Testis (tissue), 3 donors: Measurements from ENCODE around the gene GRIN2D. TPM values are rescaled to one million over a fixed set of nuclear protein-coding genes. Genes with fewer than 3 reads are reported as not detected.

Experiments used
- DNase-seq: peaks from one replicate; pipeline ENCODE4 v3.0.0-alpha.2; 2019
- H3K27ac ChIP-seq, 2 donors: fragments of 200-600 bp; sonication (generic); one replicate each; pipeline ENCODE4 v1.5.1; 2019
- H3K27me3 ChIP-seq: fragments of 200-600 bp; sonication (generic); one replicate; pipeline ENCODE4 v1.5.1; 2019
- H3K36me3 ChIP-seq: fragments of 200-600 bp; sonication (generic); one replicate; pipeline ENCODE4 v1.5.1; 2017; ENCODE audit warnings: low read depth; ENCODE audit errors: missing control alignments
- H3K4me1 ChIP-seq: fragments of 200-600 bp; sonication (generic); one replicate; pipeline ENCODE4 v1.5.1; 2019
- H3K4me3 ChIP-seq, 2 donors: fragments of 200-600 bp; sonication (generic); one replicate each; pipeline ENCODE4 v1.5.1; 2017 to 2019
- H3K9me3 ChIP-seq: fragments of 200-600 bp; sonication (generic); one replicate; pipeline ENCODE4 v1.5.1; 2017
- POLR2A ChIP-seq: fragments of 450-650 bp; IDR thresholded peaks from one replicate; pipeline ENCODE4 v1.6.1; 2017; ENCODE audit warnings: antibody characterized with exemption, mild to moderate bottlenecking, moderate library complexity
- WGBS, 2 donors: methylation state at CpG; one replicate each; pipeline ENCODE4 v1.1.5; 2018; 5-methylcytosine and 5-hydroxymethylcytosine counted together
- intact Hi-C: fragments of 100-400 bp; cut with DNase I; formaldehyde crosslinking; loops from one replicate; pipeline ENCODE4 v1.15.1; 2023; ENCODE audit warnings: low total_unique reads
- polyA plus RNA-seq: library from polyadenylated mRNA; stranded (reverse); fragments of 350-450 nt; fragmentation: Illumina TruSeq; extraction: RNeasy Lipid Tissue Mini Kit (QIAGEN cat#74804); gene quantifications from one replicate; pipeline ENCODE4 v1.2.3, GENCODE V29; 2014; ENCODE audit warnings: low read depth, low replicate concordance; ENCODE audit not compliant: insufficient read depth
- total RNA-seq, 2 donors: library from RNA; depleted of rRNA; stranded (reverse); fragments of >200 nt; gene quantifications; one replicate each; pipeline ENCODE4 v1.2.3, GENCODE V29; 2016
- TF ChIP-seq, protein P1 (sequence below), 3 experiments: fragments of 450-650 bp in 2 of 3; fragments of 200-600 bp in 1 of 3; sonication (generic) in 1 of 3; IDR thresholded peaks; one replicate each; pipeline ENCODE4 v1.5.1; 2016 to 2019; ENCODE audit warnings: antibody characterized with exemption in 3 of 3, mild to moderate bottlenecking in 2 of 3, moderate library complexity in 1 of 3

GRIN2D gene
- total and polyA plus RNA-seq, 3 donors from 2014 or later = 1.4 to 2.7 (median 2.4) TPM

DNA sequence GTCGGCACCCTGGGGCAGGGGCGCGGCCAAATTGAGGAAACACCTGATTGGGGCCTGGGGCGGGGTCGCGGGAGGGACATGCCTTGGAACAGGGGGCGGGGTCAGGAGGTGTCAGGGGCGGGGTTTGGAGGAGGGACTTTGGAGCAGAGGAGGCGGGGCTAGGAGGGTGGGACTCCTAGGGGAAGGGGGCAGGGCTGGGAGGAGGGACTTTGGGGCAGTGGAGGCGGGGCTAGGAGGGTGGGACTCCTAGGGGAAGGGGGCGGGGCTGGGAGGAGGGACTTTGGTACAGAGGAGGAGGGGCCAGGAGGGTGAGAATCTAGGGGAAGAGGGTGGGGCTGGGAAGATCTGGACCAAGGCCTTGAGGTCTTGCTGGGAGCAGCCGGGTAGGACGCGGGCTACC lies 21.9 kb downstream of the GRIN2D start:
- Histone ChIP-seq H3K27me3 (no peaks in the 10 kb centered on the region), H3K4me1 (peaks cover 3% of the 10 kb centered on the region), H3K9me3 (no peaks in the 10 kb centered on the region), H3K36me3 (no peaks in the 10 kb centered on the region), H3K4me3 (peak overlapping the region; percentile 10 to 29), H3K27ac (no peak overlapping the region)
- intact Hi-C loops = no loop called here
- WGBS, 2 donors = 33 to 35% methylated on average over 14 of the region's 14 CpGs
- peak; percentile 86 for DNase-seq
- TF ChIP-seq POLR2A = no peak
- TF ChIP-seq, protein P1, sequence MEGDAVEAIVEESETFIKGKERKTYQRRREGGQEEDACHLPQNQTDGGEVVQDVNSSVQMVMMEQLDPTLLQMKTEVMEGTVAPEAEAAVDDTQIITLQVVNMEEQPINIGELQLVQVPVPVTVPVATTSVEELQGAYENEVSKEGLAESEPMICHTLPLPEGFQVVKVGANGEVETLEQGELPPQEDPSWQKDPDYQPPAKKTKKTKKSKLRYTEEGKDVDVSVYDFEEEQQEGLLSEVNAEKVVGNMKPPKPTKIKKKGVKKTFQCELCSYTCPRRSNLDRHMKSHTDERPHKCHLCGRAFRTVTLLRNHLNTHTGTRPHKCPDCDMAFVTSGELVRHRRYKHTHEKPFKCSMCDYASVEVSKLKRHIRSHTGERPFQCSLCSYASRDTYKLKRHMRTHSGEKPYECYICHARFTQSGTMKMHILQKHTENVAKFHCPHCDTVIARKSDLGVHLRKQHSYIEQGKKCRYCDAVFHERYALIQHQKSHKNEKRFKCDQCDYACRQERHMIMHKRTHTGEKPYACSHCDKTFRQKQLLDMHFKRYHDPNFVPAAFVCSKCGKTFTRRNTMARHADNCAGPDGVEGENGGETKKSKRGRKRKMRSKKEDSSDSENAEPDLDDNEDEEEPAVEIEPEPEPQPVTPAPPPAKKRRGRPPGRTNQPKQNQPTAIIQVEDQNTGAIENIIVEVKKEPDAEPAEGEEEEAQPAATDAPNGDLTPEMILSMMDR (IDR thresholded peaks at IDR 0.05) = no peak

DNA sequence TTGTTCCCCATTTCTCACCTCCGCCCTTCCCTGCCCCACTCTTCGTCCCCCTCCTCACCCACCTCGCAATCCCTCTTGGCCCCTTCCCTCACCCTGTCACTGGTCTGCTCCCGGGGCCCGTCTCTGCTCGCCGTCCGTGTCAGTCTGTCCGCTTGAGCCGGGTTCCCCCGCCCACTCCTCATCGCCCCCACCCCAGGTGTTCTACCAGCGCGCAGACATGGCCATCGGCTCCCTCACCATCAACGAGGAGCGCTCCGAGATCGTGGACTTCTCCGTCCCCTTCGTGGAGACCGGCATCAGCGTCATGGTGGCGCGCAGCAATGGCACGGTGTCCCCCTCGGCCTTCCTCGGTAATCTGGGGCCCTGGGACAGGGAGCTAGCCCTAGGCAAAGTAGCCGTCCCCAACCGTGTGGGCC lies 22.3 kb downstream of the GRIN2D start:
- Histone ChIP-seq H3K9me3 (no peaks in the 10 kb centered on the region), H3K36me3 (no peaks in the 10 kb centered on the region), H3K4me1 (peaks cover 3% of the 10 kb centered on the region), H3K27me3 (no peaks in the 10 kb centered on the region), H3K4me3 (peak overlapping the region; percentile 10 to 29), H3K27ac (no peak overlapping the region)
- no peak for TF ChIP-seq POLR2A
- TF ChIP-seq, protein P1 (IDR thresholded peaks at IDR 0.05) = no peak
- intact Hi-C loops = no loop called here
- 45 to 46% methylated on average over 27 to 30 of the region's 30 CpGs for WGBS, 2 donors
- DNase-seq = no peak

DNA sequence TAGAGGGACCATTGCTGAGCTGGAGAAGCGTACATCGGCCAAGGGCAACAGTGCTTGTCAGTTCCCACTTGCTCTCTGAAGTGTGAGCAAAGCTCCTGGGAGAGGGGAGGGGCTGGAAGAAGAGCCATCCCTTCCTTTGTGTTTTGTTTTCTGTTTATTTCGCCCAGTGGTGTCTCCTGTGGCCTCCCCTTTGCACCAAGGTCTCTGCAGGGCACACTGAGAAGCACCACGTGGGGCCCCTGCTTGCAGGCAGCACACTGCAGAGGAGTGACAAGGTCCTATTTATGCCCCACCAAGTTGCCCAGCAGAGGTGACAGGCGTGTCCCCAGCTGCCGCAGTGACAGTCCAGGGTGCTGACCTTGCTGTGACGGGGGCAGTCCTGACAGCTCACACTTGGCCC lies 24.0 kb downstream of the GRIN2D start:
- DNase-seq = no peak
- no peak for TF ChIP-seq POLR2A
- TF ChIP-seq, protein P1 (IDR thresholded peaks at IDR 0.05) = no peak
- Histone ChIP-seq H3K4me1 (peaks cover 3% of the 10 kb centered on the region), H3K4me3 (no peak overlapping the region), H3K36me3 (no peaks in the 10 kb centered on the region), H3K9me3 (no peaks in the 10 kb centered on the region), H3K27ac (no peak overlapping the region), H3K27me3 (no peaks in the 10 kb centered on the region)
- intact Hi-C loops = no loop called here
- whole genome bisulfite sequencing, 2 donors = 70 to 84% methylated on average over 3 to 7 of the region's 7 CpGs

DNA sequence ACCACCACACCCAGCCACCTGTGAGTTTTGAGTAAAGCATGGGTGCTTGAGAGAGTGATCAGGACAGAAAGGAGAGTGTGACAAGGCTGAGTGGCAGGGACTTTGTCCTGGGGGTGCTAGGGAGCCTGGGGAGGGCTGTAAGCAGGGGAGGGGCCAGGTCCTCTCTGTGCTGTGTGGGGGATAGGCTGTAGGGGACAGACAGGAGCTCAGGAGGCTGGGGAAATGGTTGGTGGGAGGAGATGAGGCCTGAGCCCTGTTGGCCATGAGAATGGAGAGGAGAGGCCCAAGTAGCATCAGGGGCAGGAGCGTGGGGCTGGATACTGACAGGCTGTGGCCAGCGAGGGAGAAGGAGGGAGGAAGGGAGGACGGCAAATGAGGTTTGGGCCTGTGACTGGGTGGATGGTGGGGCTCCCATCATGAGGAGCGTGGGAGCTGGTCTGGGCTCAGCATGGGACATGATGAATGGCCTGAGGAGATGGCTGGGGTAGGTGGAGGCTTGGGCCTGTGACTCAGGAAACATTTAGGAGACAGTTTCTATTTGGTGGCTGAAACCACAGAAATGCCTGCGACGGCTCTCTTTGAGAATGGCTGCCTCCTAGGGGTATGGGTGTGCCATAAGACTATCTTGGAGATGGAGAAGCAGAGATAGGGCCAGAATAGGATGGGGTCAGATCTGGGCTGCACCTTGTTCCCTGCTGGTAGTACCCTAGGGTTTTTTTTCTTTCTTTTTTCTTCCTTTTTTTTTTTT lies 25.0 kb downstream of the GRIN2D start:
- no peak for DNase-seq
- TF ChIP-seq, protein P1 (IDR thresholded peaks at IDR 0.05) = no peak
- TF ChIP-seq POLR2A = no peak
- Histone ChIP-seq H3K27ac (no peak overlapping the region), H3K27me3 (no peaks in the 10 kb centered on the region), H3K36me3 (no peaks in the 10 kb centered on the region), H3K4me3 (no peak overlapping the region), H3K9me3 (no peaks in the 10 kb centered on the region), H3K4me1 (peaks cover 3% of the 10 kb centered on the region)
- WGBS, 2 donors = 77 to 80% methylated on average over 6 of the region's 6 CpGs
- intact Hi-C loops = no loop called here
